Body of pancreas (tissue), 4 donors: Measurements from ENCODE around the gene PAPPA.

Source experiments
- POLR2A ChIP-seq, 3 donors: fragments of 450-650 bp; IDR thresholded peaks; one replicate each; pipeline ENCODE4 v1.6.1; 2016; ENCODE audit warnings: antibody characterized with exemption in 3 of 3, mild to moderate bottlenecking in 2 of 3
- TF ChIP-seq, protein P1 (sequence below), 7 experiments: fragments of 450-650 bp in 4 of 7; fragments of 200-600 bp in 3 of 7; sonication (generic) in 3 of 7; IDR thresholded peaks; one replicate each; pipeline ENCODE4 v1.5.1; 2016 to 2019; ENCODE audit warnings: antibody characterized with exemption in 7 of 7

GRCh38 chr9:116175614-116176013, 22.0 kb downstream of the PAPPA start:
- no peak for TF ChIP-seq POLR2A (IDR thresholded peaks at IDR 0.05)
- TF ChIP-seq, protein P1, sequence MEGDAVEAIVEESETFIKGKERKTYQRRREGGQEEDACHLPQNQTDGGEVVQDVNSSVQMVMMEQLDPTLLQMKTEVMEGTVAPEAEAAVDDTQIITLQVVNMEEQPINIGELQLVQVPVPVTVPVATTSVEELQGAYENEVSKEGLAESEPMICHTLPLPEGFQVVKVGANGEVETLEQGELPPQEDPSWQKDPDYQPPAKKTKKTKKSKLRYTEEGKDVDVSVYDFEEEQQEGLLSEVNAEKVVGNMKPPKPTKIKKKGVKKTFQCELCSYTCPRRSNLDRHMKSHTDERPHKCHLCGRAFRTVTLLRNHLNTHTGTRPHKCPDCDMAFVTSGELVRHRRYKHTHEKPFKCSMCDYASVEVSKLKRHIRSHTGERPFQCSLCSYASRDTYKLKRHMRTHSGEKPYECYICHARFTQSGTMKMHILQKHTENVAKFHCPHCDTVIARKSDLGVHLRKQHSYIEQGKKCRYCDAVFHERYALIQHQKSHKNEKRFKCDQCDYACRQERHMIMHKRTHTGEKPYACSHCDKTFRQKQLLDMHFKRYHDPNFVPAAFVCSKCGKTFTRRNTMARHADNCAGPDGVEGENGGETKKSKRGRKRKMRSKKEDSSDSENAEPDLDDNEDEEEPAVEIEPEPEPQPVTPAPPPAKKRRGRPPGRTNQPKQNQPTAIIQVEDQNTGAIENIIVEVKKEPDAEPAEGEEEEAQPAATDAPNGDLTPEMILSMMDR (IDR thresholded peaks at IDR 0.05): no peak
